ENCODE results near the gene CPLX3.
A peak's percentile ranks its signal among the peaks of the same experiment; 100 is the strongest.

Gene CPLX3

GRCh38 chr15:74870436-74871215 is 44.2 kb downstream of the CPLX3 start:
- DNase-seq (ENCODE audit: low read depth in 2 of 2): no peak

DNA sequence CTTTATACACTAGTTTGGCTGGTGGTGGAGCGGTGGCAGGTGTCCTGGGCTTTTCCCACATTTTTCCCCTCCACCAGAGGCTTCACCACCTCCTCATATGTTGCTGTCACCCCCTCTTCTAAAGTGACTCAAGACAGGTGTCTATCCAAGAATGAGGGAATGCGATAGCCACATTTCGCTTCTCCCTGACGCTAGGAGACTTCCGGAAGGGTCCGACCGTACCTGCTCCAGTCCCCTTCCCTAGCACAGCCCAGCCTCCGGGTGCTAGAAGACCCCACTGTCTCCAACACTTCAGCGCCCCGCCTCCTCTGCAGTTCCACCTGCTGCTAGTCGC is 46.2 kb downstream of the CPLX3 start:
- DNase-seq (ENCODE audit: low read depth in 2 of 2): no peak

DNA sequence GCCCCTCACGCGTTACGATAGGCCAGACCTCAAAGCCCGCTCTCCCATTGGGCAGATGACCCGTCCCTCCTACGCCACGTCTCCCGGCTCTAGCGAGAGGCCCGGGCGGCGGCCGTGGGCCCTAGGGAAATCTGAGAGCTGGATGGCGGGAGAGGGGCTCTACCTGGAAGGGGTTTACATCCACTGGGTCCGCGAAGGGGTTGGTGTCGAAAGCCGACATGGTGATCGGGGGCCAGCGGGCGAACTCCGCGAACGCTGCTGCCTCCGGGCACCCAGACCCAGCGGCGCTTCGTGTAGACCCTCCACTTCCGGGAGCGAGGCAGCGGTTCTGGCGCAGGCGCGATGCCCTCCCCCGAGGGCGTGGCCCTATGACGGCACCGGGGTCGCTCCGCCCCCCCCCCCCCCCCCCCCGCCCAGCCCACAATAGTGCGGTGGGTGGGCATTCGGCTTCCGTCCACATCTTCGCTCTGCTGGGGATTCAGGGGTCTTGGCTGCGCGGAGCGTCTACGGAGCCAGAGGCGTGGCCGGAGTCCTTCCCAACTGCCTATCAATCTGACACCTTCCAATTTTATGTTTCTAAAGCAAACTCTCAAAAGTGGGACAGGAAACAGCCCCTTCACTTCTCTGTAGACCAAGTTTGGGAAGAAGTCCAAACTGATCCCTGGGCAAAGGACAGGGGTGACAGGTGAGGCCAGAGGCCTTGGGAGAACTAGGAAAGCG is 46.8 kb downstream of the CPLX3 start, which contains the start of gene SCAMP2:
TSS of gene SCAMP2 (minus strand) at position 330 of the 720 bp plus-strand sequence. CDS start at position 220, 110 bp downstream.
- DNase-seq (ENCODE audit: low read depth in 2 of 2): peak; percentile 77 to 79

DNA sequence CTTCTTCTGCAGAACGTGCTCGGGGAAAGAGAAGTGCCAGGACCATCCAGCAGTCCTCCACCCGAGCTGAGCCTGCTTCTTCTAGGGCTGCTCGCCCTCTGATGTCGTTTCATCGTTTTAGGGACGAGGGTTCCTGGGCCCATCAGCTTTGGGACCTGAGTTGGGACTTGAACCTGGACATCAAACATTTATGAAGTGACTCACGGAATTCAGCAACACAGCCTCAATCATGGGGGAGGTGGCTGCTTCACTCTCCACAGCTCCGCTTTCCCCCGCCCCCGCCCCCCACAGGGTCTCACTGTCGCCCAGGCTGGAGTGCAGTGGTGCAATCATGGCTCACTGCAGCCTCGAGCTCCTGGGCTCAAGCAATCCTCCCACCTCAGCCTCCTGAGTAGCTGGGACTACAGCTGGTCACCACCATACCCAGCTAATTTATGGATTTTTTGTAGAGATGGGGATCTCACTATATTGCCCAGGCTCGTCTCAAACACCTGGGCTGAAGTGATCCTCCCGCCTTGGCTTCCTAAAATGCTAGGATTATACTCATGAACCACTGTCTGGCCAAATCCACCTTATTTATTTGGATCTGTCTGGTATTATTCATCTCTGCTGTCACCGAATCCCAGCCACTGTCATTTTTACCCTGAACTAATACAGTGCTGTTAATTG is 47.5 kb downstream of the CPLX3 start:
- no peak for DNase-seq (ENCODE audit: low read depth in 2 of 2)

DNA sequence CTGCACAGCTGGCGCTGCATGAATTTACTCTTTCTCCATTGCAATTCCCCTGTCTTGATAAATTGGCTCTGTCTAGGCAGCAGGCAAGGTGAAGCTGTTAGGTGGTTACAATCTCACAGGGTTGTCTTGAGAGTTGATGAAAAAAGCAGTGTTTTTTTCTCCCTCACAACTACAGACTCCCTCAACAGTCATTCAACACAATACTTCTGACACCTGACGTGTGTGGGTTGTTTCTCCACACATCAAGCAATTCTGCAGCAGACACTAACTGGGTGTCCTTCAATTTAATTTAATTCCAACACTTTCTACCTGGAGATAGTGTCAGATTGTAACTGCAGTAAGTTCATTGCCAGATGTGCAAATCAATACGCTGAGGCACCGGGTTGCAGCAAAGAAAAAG is 51.8 kb downstream of the CPLX3 start:
- DNase-seq (ENCODE audit: low read depth in 2 of 2): no peak

All from stimulated activated CD4-positive, alpha-beta T cell treated with anti-CD3 and anti-CD28 coated beads, Interleukin-1b, Interleukin-23, amount 100 ng/mL, for 4 hours (primary cell).